H1 (cell line): ENCODE data around the gene RAPGEF5. TPM values are rescaled to one million over a fixed set of nuclear protein-coding genes. Genes with fewer than 3 reads are reported as not detected.
A peak's percentile ranks its signal among the peaks of the same experiment; 100 is the strongest.
"Not testable (repeated sequence)": the region's sequence is repeated elsewhere in the genome, so short reads cannot be mapped to it uniquely, and the experiment has no call there.

Source experiments
- CTCF ChIA-PET: fragments of 300-600 bp; sonication (Branson Sonifier 250); formaldehyde crosslinking; loops from one replicate; lab custom pipeline; 2021; ENCODE audit not compliant: partially characterized antibody; lab: Charles Lee
- POLR2A ChIA-PET: fragments of 300-600 bp; sonication (Branson Sonifier 250); formaldehyde crosslinking; loops from one replicate; lab custom pipeline; 2021; ENCODE audit warnings: inconsistent platforms; ENCODE audit not compliant: partially characterized antibody; lab: Charles Lee
- DNase-seq, 2 experiments: peaks; one replicate each; pipeline versions ENCODE4 v3.0.0 to v3.0.0-alpha.2; 2010 to 2022; ENCODE audit warnings: low spot score in 2 of 2, low read depth in 1 of 2, mixed read lengths in 1 of 2
- FAIRE-seq: peaks from 2 replicates; lab custom pipeline; 2011; peaks lifted over from hg19 to GRCh38; lab: Jason Lieb, UNC
- H2AFZ ChIP-seq: 2 replicates; pipeline ENCODE4 v1.8.1; 2012; ENCODE audit warnings: low read length, inconsistent platforms
- H2AK5ac ChIP-seq: 2 replicates; pipeline ENCODE4 v1.6.1; 2013; ENCODE audit warnings: low read depth, low read length
- H2BK120ac ChIP-seq: replicated peaks from 2 replicates; pipeline ENCODE3; 2013; ENCODE audit warnings: low read depth, low read length, inconsistent platforms
- H2BK12ac ChIP-seq: 2 replicates; pipeline ENCODE4 v1.6.1; 2013; ENCODE audit warnings: low read depth, low read length
- H2BK15ac ChIP-seq: 2 replicates; pipeline ENCODE4 v1.6.1; 2013; ENCODE audit warnings: low read length
- H2BK20ac ChIP-seq: 2 replicates; pipeline ENCODE4 v1.6.1; 2013; ENCODE audit warnings: low read length
- H2BK5ac ChIP-seq: 2 replicates; pipeline ENCODE4 v1.6.1; 2013; ENCODE audit warnings: low read depth, low read length
- H3K14ac ChIP-seq: 2 replicates; pipeline ENCODE4 v1.6.1; 2013; ENCODE audit warnings: inconsistent platforms; ENCODE audit not compliant: insufficient read length
- H3K18ac ChIP-seq: 2 replicates; pipeline ENCODE4 v1.6.1; 2013; ENCODE audit warnings: low read length; ENCODE audit errors: extremely low read depth
- H3K23ac ChIP-seq: 2 replicates; pipeline ENCODE4 v1.6.1; 2013; ENCODE audit warnings: inconsistent platforms; ENCODE audit not compliant: insufficient read length
- H3K23me2 ChIP-seq: 2 replicates; pipeline ENCODE4 v1.6.1; 2013; ENCODE audit warnings: low read depth, low read length
- H3K27ac ChIP-seq: 2 replicates; pipeline ENCODE4 v1.6.1; 2011; ENCODE audit warnings: low read depth, low read length, inconsistent platforms
- H3K27me3 ChIP-seq, 4 experiments: replicated peaks in 1 of 4; 1 replicate in 1 of 4; 2 replicates in 3 of 4; pipeline versions ENCODE4 v1.6.1 to v1.8.1; 2011 to 2013; ENCODE audit warnings: low read length in 3 of 4, mild to moderate bottlenecking in 3 of 4, inconsistent platforms in 2 of 4, mixed read lengths in 2 of 4, moderate library complexity in 1 of 4; ENCODE audit not compliant: control insufficient read depth in 3 of 4, insufficient read depth in 3 of 4; ENCODE audit errors: extremely low read depth in 1 of 4
- H3K36me3 ChIP-seq, 4 experiments: 2 replicates each; pipeline versions ENCODE4 v1.6.1 to v1.8.1; 2011 to 2013; ENCODE audit warnings: mild to moderate bottlenecking in 4 of 4, low read length in 3 of 4, moderate library complexity in 2 of 4, control low read depth in 1 of 4, inconsistent platforms in 1 of 4; ENCODE audit not compliant: insufficient read depth in 4 of 4, control insufficient read depth in 2 of 4
- H3K4ac ChIP-seq: replicated peaks from 2 replicates; pipeline ENCODE3; 2013; ENCODE audit warnings: low read length, low read depth, mixed read lengths, inconsistent platforms; ENCODE audit not compliant: insufficient read length
- H3K4me1 ChIP-seq, 4 experiments: replicated peaks in 1 of 4; 1 replicate in 1 of 4; 2 replicates in 3 of 4; pipeline versions ENCODE4 v1.6.1 to v1.8.1; 2011 to 2013; ENCODE audit warnings: low read length in 3 of 4, inconsistent platforms in 2 of 4, mixed read lengths in 1 of 4; ENCODE audit not compliant: insufficient read depth in 4 of 4, control insufficient read depth in 3 of 4
- H3K4me2 ChIP-seq, 2 experiments: 2 replicates each; pipeline versions ENCODE4 v1.6.1 to v1.8.1; 2011 to 2013; ENCODE audit warnings: low read depth in 2 of 2, low read length in 2 of 2, control low read depth in 1 of 2, inconsistent platforms in 1 of 2, mild to moderate bottlenecking in 1 of 2; ENCODE audit not compliant: insufficient read depth in 1 of 2
- H3K4me3 ChIP-seq, 4 experiments: fragments of 200-600, 300-600 bp in 1 of 4; sonication (generic), shearing (Covaris generic), sonication (Bioruptor Twin) in 1 of 4; 2 replicates each; pipeline versions ENCODE4 v1.5.1 to v1.8.1; 2011 to 2016; ENCODE audit warnings: low read length in 4 of 4, low read depth in 3 of 4, control low read depth in 2 of 4, inconsistent platforms in 2 of 4, mild to moderate bottlenecking in 2 of 4, mixed read lengths in 1 of 4, moderate library complexity in 1 of 4; ENCODE audit not compliant: insufficient read depth in 2 of 4; ENCODE audit errors: extremely low read depth in 1 of 4
- H3K56ac ChIP-seq: replicated peaks from 2 replicates; pipeline ENCODE3; 2013; ENCODE audit warnings: low read depth, mild to moderate bottlenecking, mixed read lengths, low read length, inconsistent platforms; ENCODE audit not compliant: insufficient read length
- H3K79me1 ChIP-seq: 2 replicates; pipeline ENCODE4 v1.6.1; 2013; ENCODE audit warnings: low read depth, low read length, control low read depth
- H3K79me2 ChIP-seq, 2 experiments: 2 replicates each; pipeline versions ENCODE4 v1.6.1 to v1.8.1; 2012 to 2013; ENCODE audit warnings: low read length in 2 of 2, mild to moderate bottlenecking in 2 of 2, inconsistent platforms in 1 of 2; ENCODE audit not compliant: insufficient read depth in 2 of 2, control insufficient read depth in 1 of 2
- H3K9ac ChIP-seq, 4 experiments: replicated peaks in 1 of 4; 1 replicate in 1 of 4; 2 replicates in 3 of 4; pipeline versions ENCODE4 v1.6.1 to v1.8.1; 2011 to 2013; ENCODE audit warnings: low read depth in 3 of 4, low read length in 3 of 4, control low read depth in 2 of 4, mild to moderate bottlenecking in 2 of 4, moderate library complexity in 2 of 4, inconsistent platforms in 1 of 4; ENCODE audit errors: extremely low read depth in 1 of 4
- H3K9me3 ChIP-seq, 2 experiments: 2 replicates each; pipeline versions ENCODE4 v1.6.1 to v1.8.1; 2012 to 2013; ENCODE audit warnings: mild to moderate bottlenecking in 2 of 2, moderate library complexity in 2 of 2, control low read depth in 1 of 2, inconsistent platforms in 1 of 2, low read depth in 1 of 2, low read length in 1 of 2, mixed read lengths in 1 of 2; ENCODE audit not compliant: insufficient read depth in 2 of 2
- H4K20me1 ChIP-seq, 2 experiments: replicated peaks in 1 of 2; 2 replicates each; pipeline versions ENCODE3 to v1.8.1; 2011 to 2013; ENCODE audit warnings: inconsistent platforms in 2 of 2, low read length in 2 of 2, mild to moderate bottlenecking in 1 of 2; ENCODE audit not compliant: insufficient read depth in 2 of 2, control insufficient read depth in 1 of 2
- H4K5ac ChIP-seq: 2 replicates; pipeline ENCODE4 v1.6.1; 2013; ENCODE audit warnings: low read length, low read depth, mixed read lengths, inconsistent platforms; ENCODE audit not compliant: insufficient read length
- H4K8ac ChIP-seq: 2 replicates; pipeline ENCODE4 v1.8.0; 2013; ENCODE audit warnings: mild to moderate bottlenecking, moderate library complexity, low read length, inconsistent platforms; ENCODE audit not compliant: insufficient read depth; ENCODE audit errors: extremely low read depth
- H4K91ac ChIP-seq: replicated peaks from 2 replicates; pipeline ENCODE3; 2013; ENCODE audit warnings: low read length, mixed read lengths, inconsistent platforms; ENCODE audit not compliant: insufficient read length
- KDM1A ChIP-seq: fragments of 200-600, 300-600 bp; sonication (generic); IDR thresholded peaks from 2 replicates; pipeline ENCODE4 v1.7.1; 2016; ENCODE audit warnings: mild to moderate bottlenecking, low read length, borderline replicate concordance
- WGBS, 2 experiments: shearing (Covaris generic) in 1 of 2; methylation state at CpG; one replicate each; pipeline versions ENCODE4 v1.1.6 to v1.1.7; 2013 to 2015; ENCODE audit warnings: low lambda C conversion rate in 2 of 2, mixed read lengths in 2 of 2, inconsistent platforms in 1 of 2, low coverage in 1 of 2, missing lambda C conversion rate in 1 of 2; ENCODE audit not compliant: insufficient replicate concordance in 2 of 2, insufficient coverage in 1 of 2, insufficient read length in 1 of 2; ENCODE audit errors: extremely low coverage in 1 of 2, missing lambda C conversion rate in 1 of 2; 5-methylcytosine and 5-hydroxymethylcytosine counted together
- polyA plus RNA-seq, 7 experiments: library from polyadenylated mRNA; depleted of rRNA in 3 of 7; stranded (reverse) in 5 of 7; unstranded in 2 of 7; fragments of >200 nt in 5 of 7; fragments of 200-250 nt in 2 of 7; gene quantifications; 1 replicate in 5 of 7; 2 replicates in 1 of 7; 4 replicates in 1 of 7; pipeline versions ENCODE4 v1.2.1 to v1.2.3, GENCODE V29; 2011 to 2013; ENCODE audit warnings: missing spikeins in 2 of 7, mixed read lengths in 2 of 7
- total RNA-seq: library from RNA; stranded (reverse); fragmentation: NEBNext Ultra II Directional; extraction: Animal tissue kit (Norgen Biotek cat#: 25700); gene quantifications from 2 replicates; pipeline ENCODE4 v1.2.1, GENCODE V29; 2021

Gene RAPGEF5
- total and polyA plus RNA-seq, 2 of the 8 experiments (the other 6 are each of a cell fraction or from before 2014, with no cell fraction given), result 4.4 to 22.9 TPM

- not testable (repeated sequence) for H3K18ac ChIP-seq, H3K27me3 ChIP-seq, H3K4me2 ChIP-seq, H3K56ac ChIP-seq, H4K8ac ChIP-seq, H2BK12ac ChIP-seq, H3K4ac ChIP-seq, DNase-seq, H3K79me1 ChIP-seq, FAIRE-seq, H3K79me2 ChIP-seq, H3K9me3 ChIP-seq, H2BK15ac ChIP-seq, H2BK120ac ChIP-seq, H3K27ac ChIP-seq, H3K23ac ChIP-seq, H3K23me2 ChIP-seq, H2BK20ac ChIP-seq, H2BK5ac ChIP-seq, H2AFZ ChIP-seq, H3K4me3 ChIP-seq, H2AK5ac ChIP-seq, H4K5ac ChIP-seq, H4K91ac ChIP-seq, H3K9ac ChIP-seq, H4K20me1 ChIP-seq, H3K14ac ChIP-seq, H3K36me3 ChIP-seq, H3K4me1 ChIP-seq
- 89% methylated on average over 8 of the region's 8 CpGs; no CpG with 5 or more reads in 1 of the 2 experiments for WGBS, 2 experiments
- ChIA-PET POLR2A (interaction anchor here (2.5 kb wide), 1 partner anchor 135 kb away, joined by 8 read pairs; the partner anchor contains the start of gene CDCA7L), CTCF (interaction anchor here (0.6 to 6.1 kb wide), 4 partner anchors 12 to 535 kb away, joined by 3 to 36 read pairs (median 4); no protein-coding TSS in a partner anchor)
- 0 out of 2 replicates have a peak, but pooled peaks have one; percentile 56 for TF ChIP-seq KDM1A
Measured at GRCh38 chr7:22080219-22080618, 276.7 kb downstream of the RAPGEF5 start.
